Measurements from ENCODE around the gene AKT1S1.

AKT1S1 gene

DNA sequence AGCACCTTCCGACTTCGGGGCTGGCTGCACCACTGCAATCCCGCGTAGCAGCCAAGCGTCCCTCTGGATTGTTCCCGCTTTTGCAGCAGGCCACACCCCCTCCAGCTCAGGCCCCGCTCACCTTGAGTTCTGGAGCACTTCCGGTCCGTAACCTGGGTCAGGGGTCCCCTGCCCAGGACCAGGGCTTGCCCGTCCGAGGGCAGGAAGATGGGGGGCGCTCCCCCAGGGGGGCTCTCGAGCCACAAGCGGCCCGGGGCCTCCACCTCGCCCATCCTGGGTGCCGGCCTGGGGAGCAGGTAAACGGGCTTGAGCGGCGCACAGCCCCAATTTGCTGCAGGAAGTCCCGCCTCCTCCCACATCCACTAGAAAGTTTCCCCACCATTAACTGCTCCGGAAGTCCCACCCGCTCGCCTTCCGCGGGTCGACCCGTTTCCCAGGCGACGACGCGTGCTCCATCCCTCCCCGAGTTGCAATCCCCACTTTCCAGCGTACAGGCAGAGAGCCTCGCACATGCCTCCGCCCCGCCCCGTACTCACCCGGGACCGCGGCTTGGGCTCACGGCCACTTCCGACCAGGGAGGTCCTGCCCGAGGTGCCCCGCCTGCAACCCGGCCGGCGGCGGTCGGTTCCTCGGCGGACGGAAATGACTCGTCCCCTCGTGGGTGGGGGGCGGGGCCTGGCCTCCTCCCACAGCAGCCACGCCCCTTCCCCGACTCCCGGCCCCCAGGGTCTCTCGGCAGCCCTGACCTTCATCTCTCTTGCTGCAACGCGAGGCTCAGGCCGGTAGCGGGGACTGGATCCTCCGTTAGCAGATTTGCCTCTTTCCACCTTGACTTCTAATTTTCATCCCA, 10.0 kb downstream of the AKT1S1 start, which contains the start of gene PNKP:
PNKP (minus strand) TSS at position 644 of the 850 bp plus-strand sequence; CDS start at position 272, 372 bp downstream.
- Histone ChIP-seq H3K27me3 (replicated peaks in 2 of 5; ENCODE audit: control insufficient read depth in 4 of 5, insufficient read depth in 5 of 5, low read length in 4 of 5) (no peaks in the 10 kb centered on the region), H3K4me3 (ENCODE audit: control insufficient read depth in 1 of 7, extremely low read depth in 1 of 7, insufficient read depth in 4 of 7, low read depth in 2 of 7, low read length in 6 of 7) (peak within 1 kb of the TSS; percentile 77 to 94 (median 87)), H3K36me3 (ENCODE audit: control insufficient read depth in 4 of 4, insufficient read depth in 4 of 4, low read length in 3 of 4) (peaks cover 0 to 38% (median 27%) of the 10 kb centered on the region in 4 experiments), H3K4me1 (ENCODE audit: control extremely low read depth in 1 of 4, control insufficient read depth in 4 of 4, insufficient read depth in 4 of 4, low read length in 3 of 4) (peaks cover 10 to 60% (median 56%) of the 10 kb centered on the region in 4 experiments), H3K27ac (ENCODE audit: insufficient read depth in 1 of 2, low read depth in 1 of 2, low read length in 2 of 2, poor library complexity in 1 of 2, severe bottlenecking in 2 of 2) (peak within 1 kb of the TSS; percentile 80 to 89), H3K9me3 (ENCODE audit: control extremely low read depth in 1 of 5, control insufficient read depth in 4 of 5, insufficient read depth in 2 of 5, low read depth in 1 of 5, low read length in 4 of 5) (no peaks in the 10 kb centered on the region)
- ChIA-PET CTCF (interaction anchor here (2.4 kb wide), 1 partner anchor 17 kb away, joined by 10 read pairs; the partner anchor contains the start of gene PTOV1), POLR2A (interaction anchor here (0.5 to 1.6 kb wide), 5 partner anchors 8 to 62 kb away, joined by 3 to 5 read pairs (median 3); partner anchors contain the start of genes AKT1S1, ATF5, NUP62 and TBC1D17)
- DNase-seq, result peak; percentile 90 to 97 (median 94)
- WGBS (ENCODE audit: insufficient coverage), result under 1% methylated on average over 59 of the region's 65 CpGs

DNA sequence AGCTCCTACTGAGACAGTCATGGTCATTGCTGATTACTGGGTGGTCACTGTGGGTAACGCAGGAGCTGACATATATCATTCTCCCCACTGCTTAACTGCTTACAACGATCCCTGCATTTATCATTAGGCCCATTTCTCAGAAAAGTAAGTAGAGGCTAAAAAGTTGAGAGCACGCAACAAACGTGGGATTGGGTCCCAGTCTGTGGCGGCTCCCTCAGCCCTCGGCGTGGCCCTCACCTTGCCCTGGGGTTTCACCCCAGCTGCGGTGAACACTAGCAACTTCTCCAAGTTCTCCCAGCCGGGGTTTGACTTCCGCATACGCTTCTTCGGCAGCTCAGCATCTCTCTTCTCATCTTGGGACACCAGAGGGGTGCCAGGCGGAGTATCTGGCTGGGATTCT, 12.3 kb downstream of the AKT1S1 start:
- Histone ChIP-seq H3K4me1 (ENCODE audit: control extremely low read depth in 1 of 4, control insufficient read depth in 4 of 4, insufficient read depth in 4 of 4, low read length in 3 of 4) (peaks cover 10 to 41% (median 39%) of the 10 kb centered on the region in 4 experiments), H3K27ac (ENCODE audit: insufficient read depth in 1 of 2, low read depth in 1 of 2, low read length in 2 of 2, poor library complexity in 1 of 2, severe bottlenecking in 2 of 2) (no peak overlapping the region), H3K4me3 (ENCODE audit: control insufficient read depth in 1 of 7, extremely low read depth in 1 of 7, insufficient read depth in 4 of 7, low read depth in 2 of 7, low read length in 6 of 7) (no peak overlapping the region), H3K9me3 (ENCODE audit: control extremely low read depth in 1 of 5, control insufficient read depth in 4 of 5, insufficient read depth in 2 of 5, low read depth in 1 of 5, low read length in 4 of 5) (no peaks in the 10 kb centered on the region), H3K36me3 (ENCODE audit: control insufficient read depth in 4 of 4, insufficient read depth in 4 of 4, low read length in 3 of 4) (peaks cover 0 to 49% (median 40%) of the 10 kb centered on the region in 4 experiments), H3K27me3 (replicated peaks in 2 of 5; ENCODE audit: control insufficient read depth in 4 of 5, insufficient read depth in 5 of 5, low read length in 4 of 5) (no peaks in the 10 kb centered on the region)
- DNase-seq, result no peak
- 98% methylated on average over 12 of the region's 13 CpGs for WGBS (ENCODE audit: insufficient coverage)
- CTCF ChIA-PET, result interaction anchor here (0.7 to 3.0 kb wide), 4 partner anchors 10 to 45 kb away, joined by 3 to 11 read pairs (median 4); partner anchors contain the start of gene PTOV1
- POLR2A ChIA-PET, result interaction anchor here (0.5 to 1.3 kb wide), 5 partner anchors 14 to 490 kb away, joined by 3 to 4 read pairs (median 3); partner anchors contain the start of genes MED25 and PTOV1

DNA sequence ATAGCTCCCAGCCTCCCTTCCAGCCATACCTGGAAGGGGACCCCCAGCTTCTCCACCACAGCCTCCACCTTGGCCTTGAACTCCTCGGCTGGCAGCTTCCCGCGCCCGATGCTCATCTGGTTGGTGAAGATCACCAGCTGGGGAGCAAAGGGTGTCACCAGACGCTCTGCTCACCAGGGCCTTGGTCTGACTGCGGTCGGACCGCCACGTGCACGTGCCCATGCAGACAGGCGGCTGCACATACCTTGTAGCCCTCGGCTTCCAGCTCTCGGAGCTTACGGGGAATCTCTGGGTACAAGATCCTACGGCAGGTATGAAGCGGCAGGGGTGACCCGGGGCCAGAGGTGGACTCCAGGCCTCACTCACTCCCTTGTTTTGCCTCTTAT, 13.2 kb downstream of the AKT1S1 start:
- peaks cover 10 to 36% (median 34%) of the 10 kb centered on the region in 4 experiments for H3K4me1 ChIP-seq (ENCODE audit: control extremely low read depth in 1 of 4, control insufficient read depth in 4 of 4, insufficient read depth in 4 of 4, low read length in 3 of 4)
- ChIA-PET POLR2A (interaction anchor here (1.1 kb wide), 1 partner anchor 13 kb away, joined by 4 read pairs; the partner anchor contains the start of gene PTOV1), CTCF (interaction anchor here (3.0 kb wide), 1 partner anchor 14 kb away, joined by 11 read pairs; the partner anchor contains the start of gene PTOV1)
- whole genome bisulfite sequencing (ENCODE audit: insufficient coverage), result 95% methylated on average over 17 of the region's 17 CpGs
- no peak overlapping the region for H3K4me3 ChIP-seq (ENCODE audit: control insufficient read depth in 1 of 7, extremely low read depth in 1 of 7, insufficient read depth in 4 of 7, low read depth in 2 of 7, low read length in 6 of 7)
- no peak overlapping the region for H3K27ac ChIP-seq (ENCODE audit: insufficient read depth in 1 of 2, low read depth in 1 of 2, low read length in 2 of 2, poor library complexity in 1 of 2, severe bottlenecking in 2 of 2)
- H3K27me3 ChIP-seq (replicated peaks in 2 of 5; ENCODE audit: control insufficient read depth in 4 of 5, insufficient read depth in 5 of 5, low read length in 4 of 5), result no peaks in the 10 kb centered on the region
- no peak for DNase-seq
- no peaks in the 10 kb centered on the region for H3K9me3 ChIP-seq (ENCODE audit: control extremely low read depth in 1 of 5, control insufficient read depth in 4 of 5, insufficient read depth in 2 of 5, low read depth in 1 of 5, low read length in 4 of 5)
- peaks cover 0 to 55% (median 46%) of the 10 kb centered on the region in 4 experiments for H3K36me3 ChIP-seq (ENCODE audit: control insufficient read depth in 4 of 4, insufficient read depth in 4 of 4, low read length in 3 of 4)

DNA sequence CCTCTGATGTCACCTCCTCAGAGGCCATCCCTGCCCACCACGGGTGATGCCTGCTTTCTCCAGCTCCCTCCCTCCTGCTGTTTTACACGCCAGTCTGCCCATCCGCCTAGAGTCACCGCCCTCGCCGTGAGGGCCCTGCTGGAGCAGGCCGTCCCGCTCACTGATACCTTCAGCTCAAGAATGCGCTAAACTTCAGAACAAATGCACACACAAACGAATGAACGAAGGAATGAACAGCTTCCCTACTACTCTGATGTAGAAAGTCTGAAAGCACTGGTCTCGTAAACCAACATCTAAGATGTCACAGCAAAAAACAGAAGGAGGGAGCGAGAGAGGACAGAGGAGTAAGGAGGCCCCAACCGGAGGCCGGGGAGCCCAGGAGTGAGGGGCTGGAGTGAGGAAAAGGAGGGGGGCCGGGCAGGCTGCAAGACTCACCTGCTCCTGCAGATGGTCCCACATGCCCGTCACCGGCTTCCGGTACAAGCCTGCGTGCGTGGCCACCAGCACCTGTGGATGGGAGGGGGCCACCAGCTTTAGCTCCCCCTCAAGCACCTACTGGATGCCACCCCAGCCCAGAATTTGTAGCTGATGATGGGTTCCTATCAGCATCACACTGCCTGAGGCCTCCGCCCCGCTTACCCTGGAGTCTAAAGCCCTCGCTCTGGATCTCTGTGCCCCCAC, 13.8 kb downstream of the AKT1S1 start:
- CTCF ChIA-PET, result interaction anchor here (0.6 to 3.0 kb wide), 3 partner anchors 13 to 147 kb away, joined by 3 to 11 read pairs (median 4); partner anchors contain the start of gene PTOV1
- H3K4me3 ChIP-seq (ENCODE audit: control insufficient read depth in 1 of 7, extremely low read depth in 1 of 7, insufficient read depth in 4 of 7, low read depth in 2 of 7, low read length in 6 of 7), result no peak overlapping the region
- WGBS (ENCODE audit: insufficient coverage), result 98% methylated on average over 16 of the region's 24 CpGs
- no peak for DNase-seq
- peaks cover 3 to 61% (median 51%) of the 10 kb centered on the region in 4 experiments for H3K36me3 ChIP-seq (ENCODE audit: control insufficient read depth in 4 of 4, insufficient read depth in 4 of 4, low read length in 3 of 4)
- no peaks in the 10 kb centered on the region for H3K9me3 ChIP-seq (ENCODE audit: control extremely low read depth in 1 of 5, control insufficient read depth in 4 of 5, insufficient read depth in 2 of 5, low read depth in 1 of 5, low read length in 4 of 5)
- H3K4me1 ChIP-seq (ENCODE audit: control extremely low read depth in 1 of 4, control insufficient read depth in 4 of 4, insufficient read depth in 4 of 4, low read length in 3 of 4), result peaks cover 9 to 30% (median 29%) of the 10 kb centered on the region in 4 experiments
- POLR2A ChIA-PET, result interaction anchor here (0.6 to 1.1 kb wide), 2 partner anchors 13 to 74 kb away, joined by 3 to 4 read pairs; partner anchors contain the start of gene PTOV1
- H3K27me3 ChIP-seq (replicated peaks in 2 of 5; ENCODE audit: control insufficient read depth in 4 of 5, insufficient read depth in 5 of 5, low read length in 4 of 5), result no peaks in the 10 kb centered on the region
- no peak overlapping the region for H3K27ac ChIP-seq (ENCODE audit: insufficient read depth in 1 of 2, low read depth in 1 of 2, low read length in 2 of 2, poor library complexity in 1 of 2, severe bottlenecking in 2 of 2)

DNA sequence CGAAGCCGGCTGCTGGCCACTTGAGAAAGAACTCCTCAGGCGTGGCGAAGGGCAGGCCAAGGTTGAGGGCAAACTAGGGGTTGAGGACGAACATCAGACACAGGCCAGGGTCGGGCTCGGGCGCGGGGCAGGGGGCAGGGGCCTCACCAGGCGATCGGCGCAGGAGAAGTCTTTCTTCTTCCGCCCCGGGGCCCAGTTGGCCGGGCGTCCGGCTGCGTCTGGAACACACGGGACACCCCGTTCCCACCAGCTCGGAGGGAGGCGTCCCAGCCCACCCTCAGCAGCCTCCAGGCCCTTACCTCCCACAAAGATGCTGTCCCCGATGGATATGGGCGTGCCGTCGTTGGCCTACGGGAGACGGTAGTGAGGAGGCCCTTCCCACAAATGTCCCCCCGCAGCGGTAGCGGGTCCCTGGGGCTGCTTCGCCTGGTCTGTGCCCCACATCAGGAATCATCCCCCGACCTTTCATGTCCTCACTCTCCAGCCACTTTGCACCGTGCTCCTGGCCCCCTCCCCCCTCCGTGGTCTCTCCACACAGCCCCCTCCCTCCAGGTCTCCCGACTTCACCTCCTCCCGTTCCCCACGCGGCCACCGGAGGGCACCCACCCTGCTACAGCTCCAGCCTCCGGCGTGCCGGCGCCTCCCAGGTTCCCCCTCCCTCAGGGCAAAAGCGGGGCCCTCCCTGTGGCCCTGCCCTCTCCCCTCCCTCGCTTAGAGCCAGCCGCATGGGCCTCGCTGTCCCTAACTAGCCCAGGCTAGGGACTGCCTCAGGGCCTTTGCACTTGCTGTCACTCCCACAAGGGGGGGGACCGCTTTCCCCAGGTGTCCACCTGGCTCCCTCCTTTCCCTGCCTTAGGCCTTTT, 14.5 kb downstream of the AKT1S1 start:
- Histone ChIP-seq H3K27me3 (replicated peaks in 2 of 5; ENCODE audit: control insufficient read depth in 4 of 5, insufficient read depth in 5 of 5, low read length in 4 of 5) (no peaks in the 10 kb centered on the region), H3K27ac (ENCODE audit: insufficient read depth in 1 of 2, low read depth in 1 of 2, low read length in 2 of 2, poor library complexity in 1 of 2, severe bottlenecking in 2 of 2) (no peak overlapping the region), H3K9me3 (ENCODE audit: control extremely low read depth in 1 of 5, control insufficient read depth in 4 of 5, insufficient read depth in 2 of 5, low read depth in 1 of 5, low read length in 4 of 5) (no peaks in the 10 kb centered on the region), H3K4me3 (ENCODE audit: control insufficient read depth in 1 of 7, extremely low read depth in 1 of 7, insufficient read depth in 4 of 7, low read depth in 2 of 7, low read length in 6 of 7) (no peak overlapping the region), H3K4me1 (ENCODE audit: control extremely low read depth in 1 of 4, control insufficient read depth in 4 of 4, insufficient read depth in 4 of 4, low read length in 3 of 4) (peaks cover 6 to 25% (median 23%) of the 10 kb centered on the region in 4 experiments), H3K36me3 (ENCODE audit: control insufficient read depth in 4 of 4, insufficient read depth in 4 of 4, low read length in 3 of 4) (peaks cover 3 to 69% (median 55%) of the 10 kb centered on the region in 4 experiments)
- WGBS (ENCODE audit: insufficient coverage), result 93% methylated on average over 36 of the region's 49 CpGs
- peak in 2 of 3 donors; percentile 41 to 65 for DNase-seq
- ChIA-PET POLR2A (interaction anchor here (0.6 kb wide), 1 partner anchor 73 kb away, joined by 3 read pairs; no protein-coding TSS in a partner anchor), CTCF (interaction anchor here (1.4 to 3.0 kb wide), 2 partner anchors 12 to 30 kb away, joined by 4 to 11 read pairs; partner anchors contain the start of gene PTOV1)
